ENCODE results near the gene TOP3B.

Gene TOP3B

DNA sequence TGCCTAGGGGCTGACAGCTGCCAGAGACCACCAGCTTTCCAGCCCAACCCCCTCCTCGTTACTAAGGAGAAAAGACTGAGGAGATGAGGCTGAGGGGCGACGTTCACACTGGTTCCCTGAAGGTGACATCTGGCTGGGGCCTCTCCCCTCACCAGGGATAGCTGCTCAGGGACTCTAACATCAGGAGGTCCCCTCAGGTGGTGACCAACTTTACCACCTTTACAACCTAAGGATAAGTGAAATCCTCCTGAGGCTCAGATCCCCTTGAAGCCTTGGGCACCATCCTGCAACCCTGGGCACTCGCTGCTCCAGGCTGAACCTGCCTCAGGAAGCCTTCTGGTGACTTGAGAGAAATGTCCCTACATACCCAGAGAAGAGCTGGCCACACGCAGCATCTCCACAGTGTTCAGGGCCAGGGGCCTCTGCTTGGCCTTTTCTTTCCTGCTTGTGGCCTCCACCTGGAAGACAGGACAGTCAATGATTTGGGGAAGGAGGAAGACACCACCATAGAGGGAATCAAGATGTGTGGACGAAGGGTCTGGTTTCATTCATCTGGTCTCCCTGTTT is 17.6 kb downstream of the TOP3B start:
- no peak for FAIRE-seq
- no peak for DNase-seq (ENCODE audit: extremely low spot score, insufficient read length, low read depth)

GRCh38 chr22:21964234-21964633 is 18.4 kb downstream of the TOP3B start:
- DNase-seq (ENCODE audit: extremely low spot score, insufficient read length, low read depth) (no peak), FAIRE-seq (no peak)

DNA sequence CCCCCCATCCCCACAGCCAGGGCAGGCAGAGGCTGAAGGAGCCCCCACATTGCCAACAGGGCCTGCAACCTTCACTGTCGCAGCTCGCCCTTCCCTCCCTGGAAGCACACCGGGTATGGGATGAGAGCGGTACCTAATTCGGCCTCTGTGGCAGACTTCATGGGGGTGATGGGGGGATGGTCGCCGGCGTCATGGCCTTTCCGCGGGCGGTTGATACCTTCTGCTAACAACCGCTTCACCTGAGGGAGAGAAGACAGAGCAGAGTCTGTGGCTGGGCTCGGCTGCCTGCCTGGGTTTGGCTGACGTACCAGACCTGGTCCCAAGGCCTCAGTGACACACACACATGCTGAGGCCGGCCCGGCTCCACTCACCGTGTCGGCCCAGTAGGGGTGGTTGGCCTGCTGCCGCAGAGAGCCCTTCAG is 18.8 kb downstream of the TOP3B start:
- DNase-seq (ENCODE audit: extremely low spot score, insufficient read length, low read depth) (no peak), FAIRE-seq (no peak)

GRCh38 chr22:21963286-21963685 is 19.3 kb downstream of the TOP3B start:
- FAIRE-seq (no peak), DNase-seq (ENCODE audit: extremely low spot score, insufficient read length, low read depth) (no peak)

DNA sequence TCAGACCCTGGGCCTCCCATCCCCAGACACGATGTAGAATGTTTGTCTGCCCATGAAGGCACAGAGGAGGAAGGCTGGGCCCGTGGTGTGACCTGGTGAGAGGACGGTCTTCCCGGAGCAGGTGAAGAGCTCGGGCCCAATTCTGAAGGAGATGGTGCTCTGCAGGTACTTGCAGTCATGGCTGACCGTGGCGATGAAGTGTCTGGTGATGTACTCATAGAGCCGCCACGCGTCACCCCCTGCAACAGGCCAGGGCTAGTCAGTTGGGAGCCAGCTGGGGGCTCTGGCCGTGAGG is 20.0 kb downstream of the TOP3B start:
- DNase-seq (ENCODE audit: extremely low spot score, insufficient read length, low read depth) = no peak
- FAIRE-seq = no peak

- FAIRE-seq = no peak
Measured at GRCh38 chr22:21961886-21962654, 20.5 kb downstream of the TOP3B start.

GRCh38 chr22:21961127-21961867 is 21.3 kb downstream of the TOP3B start:
- no peak for DNase-seq (ENCODE audit: extremely low spot score, insufficient read length, low read depth)
- FAIRE-seq = no peak

More at GRCh38 chr22:21961886-21962654, 20.5 kb downstream of the TOP3B start:
- no peak for DNase-seq (ENCODE audit: extremely low spot score, insufficient read length, low read depth)

DNA sequence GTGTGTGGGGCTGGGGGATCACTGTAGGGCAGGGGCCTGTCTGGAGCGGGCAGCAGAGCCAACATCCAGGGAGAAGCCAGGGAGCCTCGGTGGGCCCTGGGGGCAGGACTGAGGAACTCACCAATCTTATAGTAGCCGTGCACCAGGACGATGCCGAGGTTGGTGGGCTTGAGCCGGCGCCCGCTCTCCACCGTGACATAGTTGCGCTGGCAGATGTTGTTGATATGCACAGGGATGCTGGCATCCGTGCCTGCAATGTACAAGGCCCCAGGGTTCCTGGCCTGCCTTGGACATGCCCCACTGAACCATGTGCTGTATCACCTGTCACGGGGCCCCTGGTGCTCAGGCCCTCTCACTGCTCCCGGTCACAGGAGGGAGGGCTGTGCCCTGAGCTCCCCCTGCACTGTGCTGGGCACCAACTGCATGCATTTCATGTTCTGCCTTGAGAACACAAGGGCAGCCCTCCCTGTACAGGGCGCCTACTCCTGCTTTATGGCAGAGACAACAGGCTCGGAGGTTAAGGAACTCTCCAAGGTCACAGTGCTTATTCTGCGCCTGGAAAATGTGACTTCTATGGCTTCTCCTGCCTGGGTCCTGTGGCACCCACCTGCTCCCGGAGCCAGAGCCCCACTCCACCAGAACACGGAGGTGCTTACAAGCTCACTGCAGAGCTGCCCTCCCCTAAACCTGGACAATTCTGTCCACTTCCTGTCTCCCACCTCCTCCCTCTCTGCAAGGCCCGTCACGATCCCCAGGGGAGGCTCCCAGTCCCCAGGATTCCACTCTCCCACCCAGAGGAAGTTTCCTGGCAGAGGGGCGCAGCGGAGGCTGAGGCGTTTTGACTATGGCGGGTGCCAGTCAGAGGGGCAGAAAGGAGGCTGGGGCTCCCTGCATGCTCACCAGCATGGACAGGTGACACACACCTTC is 22.1 kb downstream of the TOP3B start:
- FAIRE-seq = no peak
- no peak for DNase-seq (ENCODE audit: extremely low spot score, insufficient read length, low read depth)

DNA sequence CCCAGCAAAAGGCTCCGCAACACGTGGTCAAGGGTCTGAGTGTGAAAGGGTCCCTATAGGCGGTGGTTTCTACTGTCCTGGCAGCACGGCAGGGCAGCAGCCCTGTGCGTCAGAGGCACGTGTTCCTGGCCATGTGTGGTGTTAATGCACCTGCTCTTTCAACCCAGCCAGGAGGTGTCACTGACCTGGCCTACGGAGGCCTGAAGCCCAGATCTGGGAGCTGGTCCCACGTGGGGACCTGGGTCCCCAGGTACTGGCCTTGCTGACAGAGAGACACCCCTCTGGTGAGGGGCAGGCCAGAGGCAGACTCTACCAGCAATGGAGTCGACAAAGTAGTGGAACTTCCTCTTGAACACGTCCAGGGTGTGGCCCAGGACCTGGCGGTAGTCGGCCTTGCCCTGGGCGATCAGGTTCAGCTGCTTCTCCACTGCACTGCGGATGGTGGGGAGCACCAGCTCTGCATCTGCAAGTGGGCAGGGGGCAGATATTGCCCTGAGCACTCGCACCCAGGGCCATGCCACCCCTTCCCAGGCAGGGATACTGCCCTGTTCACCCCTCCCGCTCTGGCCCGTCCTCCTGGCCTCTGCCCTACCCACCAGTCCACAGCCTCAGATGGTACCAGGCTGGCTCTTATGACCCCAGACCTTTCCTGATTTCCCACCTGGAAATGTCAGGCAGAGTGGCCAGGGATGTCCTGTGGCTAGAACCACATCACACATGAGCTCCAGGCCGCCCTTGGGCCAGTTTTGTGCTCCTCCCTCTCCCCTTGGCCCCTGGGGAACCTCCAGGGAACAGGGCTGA is 23.1 kb downstream of the TOP3B start:
- DNase-seq (ENCODE audit: extremely low spot score, insufficient read length, low read depth) (no peak), FAIRE-seq (no peak)

DNA sequence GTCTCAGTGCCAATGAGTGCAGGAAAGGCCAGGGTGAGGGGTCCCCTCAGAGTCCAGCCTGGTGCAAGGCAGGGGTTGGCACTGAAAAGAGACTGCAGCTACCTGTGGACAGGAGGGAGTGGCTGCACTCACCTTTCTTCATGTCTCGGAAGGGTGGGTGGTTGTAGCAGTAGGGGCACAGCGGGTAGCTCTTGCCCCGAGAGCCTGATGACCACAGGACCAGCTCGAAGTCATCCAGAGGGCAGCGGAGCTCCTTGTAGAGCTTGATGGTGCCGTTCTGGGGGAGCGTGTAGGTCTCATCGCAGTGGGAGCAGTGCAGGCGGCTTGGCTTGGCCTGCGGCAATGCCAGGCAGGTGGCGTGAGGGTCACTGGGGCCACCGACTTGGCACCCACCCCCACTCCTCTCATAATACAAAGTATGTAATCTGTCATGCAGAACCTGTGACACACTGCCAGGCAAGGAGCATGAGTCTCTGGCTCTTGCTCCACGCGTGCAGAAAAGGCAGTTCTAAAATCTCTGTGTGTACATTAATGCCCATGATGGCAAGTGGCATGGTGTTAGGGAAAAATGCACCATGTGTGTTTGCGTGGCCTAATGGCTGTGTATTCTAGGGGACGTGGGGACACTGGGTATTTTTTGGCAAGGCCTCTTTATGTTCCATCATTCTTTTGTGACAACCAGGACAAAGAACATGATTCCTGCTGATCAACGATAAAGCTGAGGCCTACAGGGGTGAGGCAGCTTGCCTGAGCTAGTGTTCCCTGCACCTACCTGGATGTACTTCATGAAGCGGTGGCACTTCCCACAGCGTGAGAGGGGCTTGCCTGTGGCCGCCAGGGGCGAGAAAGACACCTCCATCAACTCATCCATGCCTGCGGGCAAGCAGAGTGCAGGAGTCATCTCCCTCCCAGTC is 24.0 kb downstream of the TOP3B start:
- FAIRE-seq (no peak), DNase-seq (ENCODE audit: extremely low spot score, insufficient read length, low read depth) (no peak)

- peak; percentile 72 for FAIRE-seq
- peak; percentile 94 for DNase-seq (ENCODE audit: extremely low spot score, insufficient read length, low read depth)
Measured at GRCh38 chr22:21952586-21953571, 29.7 kb downstream of the TOP3B start, which contains the start of gene PPM1F. TSS of gene PPM1F (minus strand) at chr22:21952848. CDS start at chr22:21946048, 6,800 bp downstream.

DNA sequence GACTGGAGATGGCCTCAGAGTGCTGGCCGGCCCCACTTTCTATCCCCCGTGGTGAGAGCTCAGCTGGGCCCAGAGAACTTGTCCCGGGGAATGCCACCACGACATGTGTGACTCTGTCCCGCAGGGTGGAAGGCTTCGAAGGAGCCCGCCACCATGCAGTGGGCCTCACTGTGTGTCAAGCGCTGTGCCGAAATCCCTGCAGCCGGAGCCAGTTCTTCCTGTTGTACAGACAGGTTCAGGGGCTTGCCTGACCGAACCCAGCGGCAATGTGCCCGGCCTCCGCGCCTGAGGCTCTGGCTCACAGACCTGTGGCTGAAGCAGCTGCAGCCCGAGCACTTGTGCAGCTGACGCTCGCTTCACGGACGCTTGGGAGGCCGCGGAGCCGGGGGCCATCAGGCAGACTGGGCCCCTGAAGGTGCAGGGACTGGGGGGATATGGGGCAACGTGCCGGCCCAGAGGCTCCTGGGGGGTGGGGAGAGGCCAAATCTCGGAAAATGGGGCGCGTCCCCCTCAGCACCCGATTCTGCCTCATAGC is 30.6 kb downstream of the TOP3B start:
- no peak for DNase-seq (ENCODE audit: extremely low spot score, insufficient read length, low read depth)
- FAIRE-seq = no peak

DNA sequence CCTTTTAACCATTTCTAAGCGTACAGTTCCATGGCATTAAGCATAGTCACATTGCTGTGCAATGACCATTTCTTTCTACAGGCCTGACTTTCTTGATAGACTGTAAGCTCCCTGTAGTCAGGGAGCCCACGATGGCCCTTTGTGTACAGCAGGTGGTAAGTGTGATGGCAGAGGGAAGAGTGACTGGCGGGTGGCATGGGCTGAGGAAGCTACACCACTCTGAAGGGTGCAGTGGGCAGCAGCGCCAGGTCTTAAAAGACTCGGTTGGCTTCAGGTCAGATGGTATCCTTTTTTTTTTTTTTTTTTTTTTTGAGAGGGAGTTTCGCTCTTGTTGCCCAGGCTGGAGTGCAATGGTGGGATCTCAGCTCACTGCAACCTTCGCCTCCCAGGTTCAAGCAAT is 31.5 kb downstream of the TOP3B start:
- DNase-seq (ENCODE audit: extremely low spot score, insufficient read length, low read depth) = no peak
- no peak for FAIRE-seq

DNA sequence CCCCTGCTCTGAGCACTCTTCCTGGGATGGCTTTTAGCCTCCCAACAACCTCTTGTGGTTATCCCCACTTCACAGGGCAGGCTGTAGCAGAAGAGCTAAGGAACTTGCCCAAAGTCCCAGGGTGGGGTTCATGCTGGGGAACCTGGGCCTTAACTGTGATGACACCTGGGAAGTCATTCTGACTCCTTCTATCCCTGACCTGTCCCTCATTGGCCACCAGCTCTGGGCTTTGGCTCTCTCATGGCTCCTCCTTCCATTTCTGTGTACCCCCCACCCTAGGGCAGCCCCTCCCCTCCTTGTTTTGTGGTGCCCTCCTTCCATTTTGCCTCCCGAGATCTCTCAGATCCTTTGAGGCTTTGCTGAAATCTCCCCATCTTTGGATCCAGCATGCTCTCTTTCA is 32.6 kb downstream of the TOP3B start:
- FAIRE-seq = no peak

DNA sequence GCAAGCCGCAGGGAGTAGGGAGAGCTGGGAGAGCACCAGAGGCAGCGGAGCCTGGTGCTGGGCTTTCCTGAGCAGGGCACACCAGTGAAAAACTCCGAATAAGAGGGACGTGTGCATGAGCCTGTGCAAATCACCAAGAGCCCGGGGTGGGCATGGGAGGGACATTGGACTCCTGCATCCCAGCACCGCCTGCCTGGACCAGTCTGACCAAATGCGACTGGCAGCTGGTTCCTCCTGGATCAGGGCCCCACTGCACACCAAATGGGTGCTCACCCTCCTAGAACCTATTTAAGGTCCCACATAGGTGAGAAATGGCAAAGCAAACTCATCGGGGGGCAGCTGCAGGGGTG is 33.0 kb downstream of the TOP3B start:
- FAIRE-seq = no peak
- no peak for DNase-seq (ENCODE audit: extremely low spot score, insufficient read length, low read depth)

More for the DNA sequence above, 32.6 kb downstream of the TOP3B start:
- DNase-seq (ENCODE audit: extremely low spot score, insufficient read length, low read depth) = no peak

- DNase-seq (ENCODE audit: extremely low spot score, insufficient read length, low read depth) (no peak), FAIRE-seq (no peak)
Measured at GRCh38 chr22:21948824-21949568, 33.6 kb downstream of the TOP3B start.
